ENCODE measurements around the gene ENPP6.

DNA sequence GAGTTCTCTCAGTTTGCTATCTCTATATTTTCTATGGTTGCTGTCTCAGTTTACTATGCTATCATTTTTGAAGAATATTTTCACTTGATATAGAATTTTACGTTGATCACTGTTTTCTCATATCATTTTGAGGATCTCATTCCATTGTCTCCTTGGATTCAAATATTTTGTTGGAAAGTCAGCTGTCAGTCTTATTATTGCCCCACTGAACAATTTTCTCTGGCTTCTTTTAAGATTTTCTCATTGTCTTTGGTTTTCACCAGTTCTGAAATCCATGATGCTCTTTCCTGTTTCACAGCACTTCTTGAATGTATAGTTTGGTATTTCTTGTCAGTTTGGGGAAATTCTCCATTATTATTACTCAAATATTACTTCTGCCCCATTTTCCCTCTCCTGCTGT is 81.1 kb downstream of the ENPP6 start:
- TF ChIP-seq, protein P1, sequence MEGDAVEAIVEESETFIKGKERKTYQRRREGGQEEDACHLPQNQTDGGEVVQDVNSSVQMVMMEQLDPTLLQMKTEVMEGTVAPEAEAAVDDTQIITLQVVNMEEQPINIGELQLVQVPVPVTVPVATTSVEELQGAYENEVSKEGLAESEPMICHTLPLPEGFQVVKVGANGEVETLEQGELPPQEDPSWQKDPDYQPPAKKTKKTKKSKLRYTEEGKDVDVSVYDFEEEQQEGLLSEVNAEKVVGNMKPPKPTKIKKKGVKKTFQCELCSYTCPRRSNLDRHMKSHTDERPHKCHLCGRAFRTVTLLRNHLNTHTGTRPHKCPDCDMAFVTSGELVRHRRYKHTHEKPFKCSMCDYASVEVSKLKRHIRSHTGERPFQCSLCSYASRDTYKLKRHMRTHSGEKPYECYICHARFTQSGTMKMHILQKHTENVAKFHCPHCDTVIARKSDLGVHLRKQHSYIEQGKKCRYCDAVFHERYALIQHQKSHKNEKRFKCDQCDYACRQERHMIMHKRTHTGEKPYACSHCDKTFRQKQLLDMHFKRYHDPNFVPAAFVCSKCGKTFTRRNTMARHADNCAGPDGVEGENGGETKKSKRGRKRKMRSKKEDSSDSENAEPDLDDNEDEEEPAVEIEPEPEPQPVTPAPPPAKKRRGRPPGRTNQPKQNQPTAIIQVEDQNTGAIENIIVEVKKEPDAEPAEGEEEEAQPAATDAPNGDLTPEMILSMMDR (IDR thresholded peaks at IDR 0.05): no peak
- TF ChIP-seq NFIC (IDR thresholded peaks at IDR 0.05; ENCODE audit: borderline replicate concordance) (no peak), TAF1 (IDR thresholded peaks at IDR 0.05; ENCODE audit: borderline replicate concordance, low read depth, low read length) (no peak), RCOR1 (IDR thresholded peaks at IDR 0.05; ENCODE audit: low read length) (no peak), POLR2AphosphoS5 (IDR thresholded peaks at IDR 0.05; ENCODE audit: low read depth, low read length) (no peak), RAD21 (IDR thresholded peaks at IDR 0.05; ENCODE audit: low read length) (no peak), EP300 (IDR thresholded peaks at IDR 0.05; ENCODE audit: borderline replicate concordance in 1 of 2, low read depth in 1 of 2, low read length in 1 of 2) (no peak)

Data from SK-N-SH (cell line).